Activated CD8-positive, alpha-beta memory T cell treated with anti-CD3 and anti-CD28 coated beads for 24 hours (primary cell): ENCODE results near the gene TRIL.

Source experiments
- DNase-seq: peaks from one replicate; pipeline ENCODE4 v3.0.0-alpha.2; 2020

Gene TRIL

DNA sequence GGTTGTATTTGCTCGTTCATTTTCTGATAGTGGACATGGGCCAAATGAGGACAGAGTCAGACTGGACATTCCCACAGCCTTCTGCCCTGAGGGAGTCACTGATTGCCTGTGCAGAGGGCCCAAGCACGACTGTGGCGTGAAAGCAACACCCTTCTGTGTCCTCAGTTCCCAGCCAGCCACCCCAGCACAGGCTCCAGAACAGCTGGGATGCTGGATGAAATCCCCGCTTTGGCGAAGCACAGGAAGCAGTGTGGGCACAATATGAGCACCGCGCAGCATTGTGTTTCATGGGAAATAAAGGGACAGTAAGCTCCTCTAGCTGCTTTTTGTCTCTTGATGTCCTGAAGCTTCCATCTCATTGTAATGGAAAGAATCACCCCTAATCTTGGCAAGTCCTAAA lies 20.5 kb downstream of the TRIL start:
- no peak for DNase-seq

DNA sequence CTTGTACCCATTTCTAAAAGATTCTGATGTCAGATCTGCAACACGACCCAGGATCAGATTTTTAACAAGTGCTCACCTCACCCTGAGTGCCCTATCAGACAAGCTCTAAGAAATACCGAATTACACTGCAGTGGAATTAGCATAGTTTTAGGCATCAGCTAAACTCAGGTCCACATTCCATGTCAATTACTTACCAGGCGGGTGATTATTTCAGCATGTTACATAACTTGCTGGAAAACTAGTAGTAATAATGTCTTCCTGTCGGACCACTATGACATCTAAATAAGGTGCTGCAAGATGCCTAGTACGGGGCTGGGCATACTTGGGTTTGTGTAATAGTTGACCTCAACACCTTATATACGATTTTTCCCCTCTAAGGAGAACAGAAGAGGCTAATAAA lies 21.0 kb downstream of the TRIL start:
- DNase-seq: no peak

DNA sequence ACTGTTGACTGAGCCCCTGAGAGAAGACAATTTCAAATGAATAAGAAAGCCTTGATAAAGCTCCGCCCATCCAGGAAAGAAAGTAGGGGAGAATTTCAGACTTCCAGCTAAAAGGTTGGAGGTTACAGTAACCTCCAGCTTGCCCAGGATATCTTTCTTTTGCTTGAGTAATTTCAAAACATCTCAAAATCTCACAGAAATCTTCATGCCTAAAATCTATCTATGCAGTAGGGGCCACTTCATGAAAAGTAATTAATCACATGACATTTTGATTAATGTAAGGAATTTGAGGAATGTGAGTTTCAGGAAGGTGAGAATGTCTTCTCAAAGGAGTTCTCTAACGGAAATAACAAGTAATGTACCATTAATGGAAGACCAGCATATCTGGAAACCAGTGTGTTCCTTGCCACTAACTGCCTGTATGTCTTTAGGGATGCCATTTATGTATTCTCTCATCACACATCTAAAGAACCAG lies 24.2 kb downstream of the TRIL start:
- no peak for DNase-seq

DNA sequence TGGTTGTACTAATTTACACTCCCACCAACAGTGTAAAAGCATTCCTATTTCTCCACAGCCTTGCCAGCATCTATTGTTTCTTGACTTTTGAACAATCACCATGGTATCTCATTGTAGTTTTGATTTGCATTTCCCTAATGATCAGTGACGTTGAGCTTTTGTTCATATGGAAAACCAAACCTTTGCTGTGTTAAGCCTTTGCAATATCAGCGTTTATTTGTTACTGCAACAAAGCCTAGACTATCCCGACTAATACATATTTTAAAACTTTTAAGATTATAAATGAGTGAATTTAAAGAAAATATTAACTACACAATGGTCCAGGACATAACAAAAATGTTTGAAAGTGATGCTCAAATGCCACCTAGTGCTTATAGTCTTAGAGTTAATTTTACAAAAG lies 26.6 kb downstream of the TRIL start:
- no peak for DNase-seq

DNA sequence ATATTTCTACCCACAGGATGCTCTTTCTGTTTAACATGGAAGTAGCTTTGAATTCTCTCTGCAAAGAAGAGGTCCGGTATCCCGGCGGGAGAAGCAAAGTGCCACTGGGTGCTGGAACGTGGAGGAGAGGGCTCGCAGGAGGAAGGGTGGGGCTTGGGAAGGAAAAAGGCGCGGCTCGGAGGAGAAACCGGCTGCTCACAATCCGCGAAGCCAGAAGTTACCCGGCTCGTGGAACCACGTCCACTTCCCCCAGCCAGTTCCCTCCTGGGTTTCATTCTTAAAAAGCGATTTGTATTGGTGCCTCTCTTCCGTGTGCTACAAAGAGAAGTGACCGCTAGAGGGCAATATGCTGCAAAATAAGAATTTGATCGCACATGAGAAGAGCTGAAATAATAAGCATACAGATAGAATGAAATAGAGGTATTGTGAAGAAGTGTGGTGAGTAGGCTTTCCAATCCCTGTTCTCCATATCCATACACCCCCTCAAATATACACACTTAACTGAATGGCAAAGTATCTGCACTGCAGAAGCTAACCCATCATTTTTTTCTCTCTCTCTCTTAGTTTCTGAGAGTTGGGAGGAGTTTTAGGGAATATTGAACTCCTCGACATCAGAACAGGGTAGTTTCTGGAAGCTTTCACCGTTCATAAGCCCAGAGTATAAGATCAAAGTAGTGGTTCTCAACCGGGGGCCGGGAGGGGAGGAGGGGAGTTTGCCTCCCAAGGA lies 31.1 kb downstream of the TRIL start:
- DNase-seq: peak; percentile 75

DNA sequence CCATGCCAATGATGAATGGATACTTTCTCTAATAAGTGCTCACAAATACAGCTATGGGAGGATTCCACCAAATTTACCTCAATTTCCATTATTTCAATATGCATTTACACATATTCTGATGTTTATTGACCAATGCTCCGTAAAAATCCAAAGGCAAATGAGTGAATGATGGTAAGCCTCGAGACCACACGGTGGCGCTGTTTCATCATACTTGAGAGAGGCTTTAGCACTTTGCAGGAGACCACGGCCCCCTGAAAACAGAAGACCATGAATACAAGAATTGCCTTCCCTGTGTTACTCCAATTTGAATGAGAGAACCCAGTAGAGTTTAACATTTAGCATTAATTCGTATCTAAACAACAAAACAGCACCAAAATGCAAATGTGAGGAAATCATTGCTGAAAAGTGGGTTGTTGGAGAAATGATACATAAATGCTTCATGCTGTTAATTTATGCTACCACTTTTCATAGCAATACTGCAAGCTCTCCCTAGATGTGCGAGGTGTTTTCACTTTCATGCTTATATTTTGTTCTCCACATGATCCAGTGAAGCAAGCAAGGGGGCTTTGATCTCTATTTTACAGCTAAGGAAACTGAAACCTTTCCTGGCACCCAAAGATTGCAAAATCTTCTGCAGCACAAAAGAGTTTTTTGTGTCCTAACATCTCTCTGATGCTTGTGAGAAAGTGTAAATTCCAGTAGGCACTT lies 35.4 kb downstream of the TRIL start:
- DNase-seq: peak; percentile 80

DNA sequence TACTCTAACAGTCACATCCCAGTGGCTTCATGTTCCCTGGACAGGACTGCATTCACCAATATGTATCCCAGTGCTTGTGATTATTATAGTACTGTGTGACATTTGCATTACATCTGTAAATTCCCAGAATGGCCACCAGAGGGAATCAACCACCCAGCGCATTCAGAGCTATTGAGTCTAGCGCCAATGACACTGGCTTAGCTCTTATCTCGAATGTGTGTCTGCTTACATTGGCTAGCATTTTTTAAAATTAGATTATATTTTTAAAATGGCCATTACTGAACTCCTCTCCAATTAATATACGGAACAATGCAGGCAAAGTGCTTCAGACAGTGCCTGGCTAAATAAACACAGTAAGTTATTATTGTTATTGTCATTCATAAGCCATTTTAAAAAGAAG lies 36.3 kb downstream of the TRIL start:
- DNase-seq: no peak

DNA sequence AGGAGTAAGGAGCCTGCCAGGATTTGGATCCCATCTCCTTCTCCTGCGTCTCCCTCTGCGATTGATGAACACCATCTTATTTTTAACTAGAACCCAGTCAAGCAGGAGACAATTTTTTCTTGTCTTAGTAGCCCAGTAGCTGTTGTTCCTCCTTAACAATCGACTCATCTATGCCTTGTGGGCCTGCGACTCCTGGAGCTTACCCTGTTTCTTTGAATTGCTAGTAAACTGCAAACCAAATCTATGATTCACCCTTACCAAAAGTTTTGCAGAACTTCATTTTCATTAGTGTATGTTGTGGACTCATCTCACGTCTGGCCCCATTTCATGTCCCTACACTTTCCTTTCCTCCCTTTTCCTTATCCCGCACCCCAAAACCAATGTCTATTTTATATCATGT lies 37.7 kb downstream of the TRIL start:
- no peak for DNase-seq

DNA sequence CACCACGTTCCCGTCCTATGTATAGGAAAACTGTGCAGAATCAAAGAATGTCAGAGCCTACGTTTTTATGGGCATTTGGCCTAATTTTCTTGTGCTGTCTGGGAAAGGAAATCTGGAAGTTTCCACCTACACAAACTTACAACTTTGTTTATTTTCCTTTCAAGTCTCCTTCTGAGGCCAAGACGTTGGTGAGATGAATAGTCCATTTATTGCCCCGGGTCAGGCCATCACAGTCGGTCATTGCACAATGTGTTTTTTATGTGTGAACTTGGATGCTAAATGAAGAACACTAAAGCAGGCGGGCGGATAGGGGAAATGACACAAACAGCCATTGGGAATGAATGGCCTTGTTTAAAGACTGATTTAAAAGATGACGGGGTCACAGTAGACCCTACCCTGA lies 38.6 kb downstream of the TRIL start:
- no peak for DNase-seq

DNA sequence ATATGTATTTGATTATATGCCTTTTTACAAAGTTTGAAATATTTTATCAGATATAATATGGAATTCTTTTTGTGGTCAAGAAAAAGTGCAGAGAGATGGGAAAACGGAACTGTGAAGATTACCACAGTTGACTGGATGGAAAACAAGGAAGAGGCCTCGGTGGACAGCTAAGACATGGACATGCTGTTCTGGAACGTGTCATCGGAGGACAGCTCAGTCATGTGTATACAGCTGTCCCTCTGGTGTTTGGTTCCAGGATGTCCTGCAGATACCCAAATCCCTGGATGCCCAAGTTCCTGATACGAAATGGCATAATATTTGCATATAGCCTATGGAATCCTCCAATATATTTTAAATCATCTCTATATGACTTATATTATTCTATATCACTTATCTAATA lies 49.4 kb downstream of the TRIL start:
- no peak for DNase-seq

DNA sequence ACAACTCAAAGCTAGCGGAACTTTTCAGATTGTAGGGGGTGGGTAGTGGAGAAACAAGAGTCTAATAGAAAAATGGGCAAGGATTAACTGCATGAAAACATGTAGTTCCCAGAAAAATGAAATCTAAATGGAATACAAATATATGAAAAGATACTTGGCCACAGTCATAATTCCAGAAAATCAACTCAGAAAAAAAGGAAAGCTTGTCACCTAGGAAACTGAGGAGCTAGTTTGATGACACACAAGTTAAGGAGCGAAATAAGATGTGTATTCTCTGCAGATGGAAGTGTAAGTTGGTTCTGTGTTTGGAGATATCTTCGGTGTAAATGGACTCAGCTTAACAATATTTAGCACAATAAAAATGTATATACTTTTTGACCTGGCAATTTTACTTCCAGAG lies 52.7 kb downstream of the TRIL start:
- no peak for DNase-seq

DNA sequence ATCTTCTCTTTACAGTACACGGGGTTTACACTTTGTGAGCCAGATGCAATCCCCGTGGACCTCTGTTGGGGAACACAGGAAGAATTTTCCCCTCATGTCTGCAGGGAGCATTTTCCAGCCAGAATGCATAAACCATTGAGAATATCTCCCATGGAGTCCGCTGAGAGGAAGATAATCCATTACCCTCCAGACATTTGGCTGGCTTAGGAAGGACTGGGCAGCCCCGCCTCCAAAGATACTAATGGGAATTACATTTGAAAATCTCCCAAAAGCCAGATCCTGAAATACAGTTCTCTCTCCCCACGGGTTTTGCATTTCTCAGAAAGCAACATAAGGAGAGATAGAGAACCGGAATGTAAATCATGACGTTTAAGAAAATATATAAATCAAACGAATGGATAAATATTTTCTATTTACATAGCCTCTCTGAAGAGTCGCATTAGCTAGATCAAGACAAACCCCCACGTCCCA lies 53.5 kb downstream of the TRIL start:
- DNase-seq: no peak

DNA sequence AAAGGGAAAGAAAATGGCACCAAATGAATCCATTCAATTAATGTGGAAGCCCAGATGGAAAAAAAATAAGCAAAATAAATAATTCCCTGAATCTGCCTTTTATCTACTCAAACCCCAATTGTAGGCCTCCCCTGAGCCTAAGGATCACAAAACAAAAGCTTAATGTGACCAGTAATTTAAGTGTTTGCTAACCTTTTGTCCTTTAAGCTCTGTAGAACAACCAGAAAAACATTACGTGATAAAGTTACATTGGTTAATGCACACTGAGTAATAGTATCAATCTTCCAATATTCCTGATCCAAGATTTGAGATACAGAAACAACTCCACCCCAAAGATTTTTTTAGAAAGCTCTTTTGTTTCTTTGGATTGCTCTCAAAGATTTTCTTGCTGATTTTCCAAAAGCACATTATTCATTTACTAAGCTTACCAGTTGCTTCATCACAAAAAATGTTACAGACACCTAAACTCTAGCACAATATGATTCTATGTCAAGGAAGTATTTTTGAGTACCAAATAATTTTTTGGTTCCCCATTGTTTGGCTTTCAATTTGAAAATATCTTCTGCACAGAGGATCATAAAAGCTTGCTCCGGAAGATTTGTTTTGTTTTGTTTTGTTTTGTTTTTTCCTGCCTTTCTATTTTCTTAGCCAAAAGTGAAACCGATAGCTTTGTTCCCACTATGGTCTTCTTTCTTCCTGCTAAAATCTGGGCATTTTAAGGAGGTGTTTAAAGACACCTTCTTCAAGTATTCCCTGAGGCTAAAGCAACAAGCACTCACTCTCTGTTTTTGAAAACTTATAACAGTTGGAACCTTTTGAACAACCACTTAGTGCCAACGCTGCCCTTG lies 54.2 kb downstream of the TRIL start:
- DNase-seq: no peak
